Ascending aorta (tissue), 2 donors: ENCODE measurements around the gene PCDHGA4. TPM values are rescaled to one million over a fixed set of nuclear protein-coding genes. Genes with fewer than 3 reads are reported as not detected.
A peak's percentile ranks its signal among the peaks of the same experiment; 100 is the strongest.
"Not testable (repeated sequence)": the region's sequence is repeated elsewhere in the genome, so short reads cannot be mapped to it uniquely, and the experiment has no call there.

Source experiments
- DNase-seq, 2 donors: peaks; one replicate each; pipeline ENCODE4 v3.0.0-alpha.2; 2019; ENCODE audit warnings: low spot score in 2 of 2
- H3K27ac ChIP-seq, 2 donors: fragments of 200-600 bp; sonication (generic); one replicate each; pipeline ENCODE4 v1.5.1; 2016 to 2017; ENCODE audit warnings: mild to moderate bottlenecking in 1 of 2
- H3K27me3 ChIP-seq: fragments of 200-600 bp; sonication (generic); one replicate; pipeline ENCODE4 v1.5.1; 2017
- H3K36me3 ChIP-seq, 2 donors: fragments of 200-600 bp; sonication (generic); one replicate each; pipeline ENCODE4 v1.5.1; 2016
- H3K4me1 ChIP-seq, 2 donors: fragments of 200-600 bp; sonication (generic); one replicate each; pipeline ENCODE4 v1.5.1; 2016 to 2017; ENCODE audit warnings: mild to moderate bottlenecking in 1 of 2
- H3K4me3 ChIP-seq, 2 donors: fragments of 200-600 bp; sonication (generic); one replicate each; pipeline ENCODE4 v1.5.1; 2016 to 2017; ENCODE audit warnings: mild to moderate bottlenecking in 1 of 2
- H3K9me3 ChIP-seq, 2 donors: fragments of 200-600 bp; sonication (generic); one replicate each; pipeline ENCODE4 v1.5.1; 2016
- CTCF ChIP-seq, 3 experiments: fragments of 200-600 bp in 2 of 3; fragments of 450-650 bp in 1 of 3; sonication (generic) in 2 of 3; IDR thresholded peaks; one replicate each; pipeline ENCODE4 v1.5.1; 2016 to 2019; ENCODE audit warnings: antibody characterized with exemption in 3 of 3, mild to moderate bottlenecking in 1 of 3, moderate library complexity in 1 of 3
- intact Hi-C: fragments of 100-400 bp; cut with DNase I; formaldehyde crosslinking; loops from one replicate; pipeline ENCODE4 v1.15.1; 2023
- total RNA-seq: library from RNA; depleted of rRNA; stranded (reverse); fragments of >200 nt; gene quantifications from one replicate; pipeline ENCODE4 v1.1.0, GENCODE V29; 2016

PCDHGA4 gene
- total RNA-seq, 1 donor from 2014 or later = 4.3 TPM

- peaks cover 78 to 97% of the 10 kb centered on the region in 2 donors for H3K9me3 ChIP-seq
These were observed 37.8 kb downstream of the PCDHGA4 start, which contains the start of gene PCDHGA8 for GRCh38 chr5:141392429-141393198. TSS of gene PCDHGA8 (plus strand) at chr5:141392633. CDS start at chr5:141392814, 181 bp downstream.

GRCh38 chr5:141393267-141393666 is 38.4 kb downstream of the PCDHGA4 start:
- H3K4me3 ChIP-seq = no peak overlapping the region
- H3K36me3 ChIP-seq = peaks cover 0 to 9% of the 10 kb centered on the region in 2 donors
- no peaks in the 10 kb centered on the region for H3K4me1 ChIP-seq
- intact Hi-C loops = no loop called here
- H3K9me3 ChIP-seq = peaks cover 78 to 97% of the 10 kb centered on the region in 2 donors
- no peak for DNase-seq
- H3K27ac ChIP-seq = no peak overlapping the region
- H3K27me3 ChIP-seq = no peaks in the 10 kb centered on the region
- TF ChIP-seq CTCF (IDR thresholded peaks at IDR 0.05) = no peak

More at GRCh38 chr5:141392429-141393198, 37.8 kb downstream of the PCDHGA4 start, which contains the start of gene PCDHGA8:
- Histone ChIP-seq H3K27me3 (no peaks in the 10 kb centered on the region), H3K4me3 (no peak within 1 kb of the TSS), H3K4me1 (no peaks in the 10 kb centered on the region), H3K27ac (no peak within 1 kb of the TSS), H3K36me3 (peaks cover 0 to 9% of the 10 kb centered on the region in 2 donors)
- intact Hi-C loops = no loop called here
- no peak for TF ChIP-seq CTCF (IDR thresholded peaks at IDR 0.05)
- no peak for DNase-seq

DNA sequence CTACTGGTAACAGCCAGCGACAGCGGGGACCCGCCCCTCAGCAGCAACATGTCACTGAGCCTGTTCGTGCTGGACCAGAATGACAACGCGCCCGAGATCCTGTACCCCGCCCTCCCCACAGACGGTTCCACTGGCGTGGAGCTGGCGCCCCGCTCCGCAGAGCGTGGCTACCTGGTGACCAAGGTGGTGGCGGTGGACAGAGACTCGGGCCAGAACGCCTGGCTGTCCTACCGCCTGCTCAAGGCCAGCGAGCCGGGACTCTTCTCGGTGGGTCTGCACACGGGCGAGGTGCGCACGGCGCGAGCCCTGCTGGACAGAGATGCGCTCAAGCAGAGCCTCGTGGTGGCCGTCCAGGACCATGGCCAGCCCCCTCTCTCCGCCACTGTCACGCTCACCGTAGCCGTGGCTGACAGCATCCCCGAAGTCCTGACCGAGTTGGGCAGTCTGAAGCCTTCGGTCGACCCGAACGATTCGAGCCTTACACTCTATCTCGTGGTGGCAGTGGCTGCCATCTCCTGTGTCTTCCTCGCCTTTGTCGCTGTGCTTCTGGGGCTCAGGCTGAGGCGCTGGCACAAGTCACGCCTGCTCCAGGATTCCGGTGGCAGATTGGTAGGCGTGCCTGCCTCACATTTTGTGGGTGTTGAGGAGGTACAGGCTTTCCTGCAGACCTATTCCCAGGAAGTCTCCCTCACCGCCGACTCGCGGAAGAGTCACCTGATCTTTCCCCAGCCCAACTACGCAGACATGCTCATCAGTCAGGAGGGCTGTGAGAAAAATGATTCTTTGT is 39.8 kb downstream of the PCDHGA4 start:
- H3K4me1 ChIP-seq, H3K27ac ChIP-seq, H3K27me3 ChIP-seq, DNase-seq, H3K4me3 ChIP-seq, intact Hi-C loops, H3K36me3 ChIP-seq: not testable (repeated sequence)
- H3K9me3 ChIP-seq = peaks cover 77 to 97% of the 10 kb centered on the region in 2 donors

- Histone ChIP-seq H3K9me3 (peaks cover 79 to 97% of the 10 kb centered on the region in 2 donors), H3K27ac (peak within 1 kb of the TSS in 1 of 2 donors; percentile 18), H3K4me3 (peak within 1 kb of the TSS; percentile 33 to 38)
- DNase-seq, H3K36me3 ChIP-seq, H3K4me1 ChIP-seq, intact Hi-C loops, H3K27me3 ChIP-seq: not testable (repeated sequence)
- peak; percentile 21 to 39 (median 29) for TF ChIP-seq CTCF (IDR thresholded peaks at IDR 0.05)
These were observed 43.1 kb downstream of the PCDHGA4 start, which contains the start of gene PCDHGB5 for GRCh38 chr5:141397756-141398551. TSS of gene PCDHGB5 (plus strand) at chr5:141397947. CDS start at chr5:141398128, 181 bp downstream.

DNA sequence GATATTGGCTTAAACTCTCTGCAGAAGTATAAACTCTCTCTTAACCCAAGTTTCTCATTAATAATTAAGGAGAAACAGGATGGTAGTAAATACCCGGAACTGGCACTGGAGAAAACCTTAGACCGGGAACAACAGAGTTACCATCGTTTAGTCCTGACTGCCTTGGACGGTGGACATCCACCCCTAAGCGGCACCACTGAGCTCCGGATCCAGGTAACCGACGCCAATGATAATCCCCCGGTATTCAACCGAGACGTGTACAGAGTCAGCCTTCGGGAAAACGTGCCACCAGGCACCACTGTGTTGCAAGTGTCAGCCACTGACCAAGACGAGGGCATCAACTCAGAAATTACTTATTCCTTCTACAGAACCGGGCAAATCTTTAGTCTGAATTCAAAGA is 43.8 kb downstream of the PCDHGA4 start:
- intact Hi-C loops = no loop called here
- no peak overlapping the region for H3K27ac ChIP-seq
- no peaks in the 10 kb centered on the region for H3K4me1 ChIP-seq
- H3K27me3 ChIP-seq = no peaks in the 10 kb centered on the region
- H3K4me3 ChIP-seq = peak overlapping the region in 1 of 2 donors; percentile 2
- peaks cover 0 to 5% of the 10 kb centered on the region in 2 donors for H3K36me3 ChIP-seq
- DNase-seq = no peak
- H3K9me3 ChIP-seq = peaks cover 79 to 97% of the 10 kb centered on the region in 2 donors
- no peak for TF ChIP-seq CTCF (IDR thresholded peaks at IDR 0.05)
